Measurements from ENCODE around the gene IQSEC1. TPM values are rescaled to one million over a fixed set of nuclear protein-coding genes. Genes with fewer than 3 reads are reported as not detected.
A peak's percentile ranks its signal among the peaks of the same experiment; 100 is the strongest.

The IQSEC1 gene
- total RNA-seq, 2 experiments from 2014 or later = 20.1 to 22.2 TPM

DNA sequence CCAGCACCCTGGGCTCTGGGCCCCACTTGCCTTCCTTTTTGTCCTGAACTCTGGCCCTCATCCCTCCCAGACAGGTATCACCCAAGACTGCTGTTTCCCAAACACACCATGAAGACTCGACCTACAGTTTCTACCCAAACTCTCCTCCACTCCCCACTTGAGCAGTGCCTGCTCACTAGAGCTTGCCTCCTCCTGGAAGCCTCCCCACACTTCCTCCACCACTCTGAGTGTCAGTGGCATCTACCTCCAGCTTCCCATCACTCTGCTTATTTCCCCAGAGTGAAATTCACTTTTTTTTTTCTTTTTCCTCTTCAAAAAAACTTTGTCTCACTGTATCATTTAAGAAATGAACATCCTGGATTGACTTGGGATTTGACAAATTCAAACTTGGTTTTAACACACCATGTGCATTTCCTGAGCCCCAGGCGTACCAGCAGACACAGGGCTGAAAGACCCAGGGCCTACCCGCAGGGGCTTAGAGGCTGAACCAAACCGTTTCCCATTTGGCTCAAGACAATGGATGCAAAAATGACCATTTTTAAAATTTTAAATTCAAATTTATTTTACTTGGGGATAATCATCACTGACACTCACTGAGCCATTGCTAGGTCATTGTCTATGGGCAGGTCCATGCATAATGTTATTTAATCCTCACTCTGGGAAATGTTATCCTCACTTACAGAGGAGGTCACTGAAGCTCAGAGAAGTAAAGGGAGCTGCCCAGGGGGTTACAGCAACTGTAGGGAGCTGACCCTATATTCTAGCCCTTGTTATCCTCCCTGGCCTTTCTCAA, 62.3 kb downstream of the IQSEC1 start:
- peaks cover 67% of the 10 kb centered on the region for H3K4me1 Mint-ChIP-seq

GRCh38 chr3:13009946-13010315, 63.3 kb downstream of the IQSEC1 start:
- no peaks in the 10 kb centered on the region for H3K27me3 Mint-ChIP-seq

More for the DNA sequence above, 62.3 kb downstream of the IQSEC1 start:
- no peak for DNase-seq
- peak overlapping the region; percentile 73 for H3K4me3 Mint-ChIP-seq
- no peaks in the 10 kb centered on the region for H3K27me3 Mint-ChIP-seq
- H3K36me3 Mint-ChIP-seq = peaks cover 11% of the 10 kb centered on the region
- H3K27ac Mint-ChIP-seq = peak overlapping the region; percentile 93
- no peaks in the 10 kb centered on the region for H3K9me3 Mint-ChIP-seq

DNA sequence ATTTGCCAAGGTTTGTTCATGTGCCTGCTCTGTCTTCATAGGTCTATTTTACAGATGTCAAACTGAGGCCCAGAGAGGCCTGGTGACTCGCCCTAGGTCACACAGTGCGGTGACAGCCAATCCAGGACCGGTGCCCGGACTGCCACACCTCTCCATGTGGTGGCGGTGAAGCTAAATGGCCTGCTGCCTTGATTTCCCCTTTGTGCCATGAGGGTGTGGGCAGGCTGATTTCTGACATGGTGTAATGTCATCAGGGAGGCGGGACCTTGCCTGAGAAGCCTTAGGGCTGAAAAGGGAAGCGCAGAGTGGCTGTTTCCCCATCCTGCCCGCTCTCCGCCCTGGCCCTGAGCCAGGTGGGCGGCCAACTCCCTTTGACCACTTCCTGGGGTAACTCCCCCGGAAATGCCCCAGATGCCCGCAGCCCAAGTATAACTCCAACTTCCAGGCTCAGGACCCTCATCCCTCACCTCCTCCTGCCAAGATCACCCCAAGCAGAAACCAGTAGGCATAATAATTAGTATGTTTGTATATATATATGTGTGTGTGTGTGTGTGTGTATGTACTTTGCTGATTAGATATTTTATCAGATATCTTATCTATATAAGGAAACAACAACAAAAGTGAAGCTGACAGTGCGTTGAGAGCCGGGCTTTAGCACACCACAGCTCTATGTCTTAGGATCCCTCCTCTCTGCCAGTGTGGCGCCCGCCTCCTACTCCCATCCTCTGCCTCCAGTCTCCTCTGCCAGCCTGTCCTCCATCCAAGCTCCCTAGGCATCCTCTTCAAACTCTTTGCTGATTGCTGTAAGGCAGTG, 63.9 kb downstream of the IQSEC1 start:
- DNase-seq = peak; percentile 72
- Mint-ChIP-seq H3K27ac (peak overlapping the region; percentile 93), H3K9me3 (no peaks in the 10 kb centered on the region), H3K27me3 (no peaks in the 10 kb centered on the region), H3K36me3 (peaks cover 13% of the 10 kb centered on the region), H3K4me1 (peaks cover 67% of the 10 kb centered on the region), H3K4me3 (peak overlapping the region; percentile 75)

More at GRCh38 chr3:13009946-13010315, 63.3 kb downstream of the IQSEC1 start:
- peak overlapping the region; percentile 75 for H3K4me3 Mint-ChIP-seq
- peaks cover 11% of the 10 kb centered on the region for H3K36me3 Mint-ChIP-seq
- DNase-seq = no peak
- H3K27ac Mint-ChIP-seq = peak overlapping the region; percentile 93
- no peaks in the 10 kb centered on the region for H3K9me3 Mint-ChIP-seq
- H3K4me1 Mint-ChIP-seq = peaks cover 70% of the 10 kb centered on the region

- H3K36me3 Mint-ChIP-seq = peaks cover 13% of the 10 kb centered on the region
- H3K4me1 Mint-ChIP-seq = peaks cover 67% of the 10 kb centered on the region
- H3K27ac Mint-ChIP-seq = peak overlapping the region; percentile 93
- no peak overlapping the region for H3K4me3 Mint-ChIP-seq
- H3K9me3 Mint-ChIP-seq = no peaks in the 10 kb centered on the region
- no peak for DNase-seq
- H3K27me3 Mint-ChIP-seq = no peaks in the 10 kb centered on the region
These were observed 64.9 kb downstream of the IQSEC1 start for GRCh38 chr3:13008155-13008995.

GRCh38 chr3:13007251-13007941, 65.8 kb downstream of the IQSEC1 start:
- peaks cover 10% of the 10 kb centered on the region for H3K36me3 Mint-ChIP-seq
- H3K27ac Mint-ChIP-seq = no peak overlapping the region
- no peak for DNase-seq
- no peaks in the 10 kb centered on the region for H3K27me3 Mint-ChIP-seq
- no peaks in the 10 kb centered on the region for H3K9me3 Mint-ChIP-seq
- no peak overlapping the region for H3K4me3 Mint-ChIP-seq
- peaks cover 66% of the 10 kb centered on the region for H3K4me1 Mint-ChIP-seq

GRCh38 chr3:13006216-13006990, 66.8 kb downstream of the IQSEC1 start:
- peaks cover 12% of the 10 kb centered on the region for H3K36me3 Mint-ChIP-seq
- no peaks in the 10 kb centered on the region for H3K9me3 Mint-ChIP-seq
- H3K27ac Mint-ChIP-seq = peak overlapping the region; percentile 45
- H3K27me3 Mint-ChIP-seq = no peaks in the 10 kb centered on the region
- H3K4me3 Mint-ChIP-seq = no peak overlapping the region
- DNase-seq = no peak
- peaks cover 62% of the 10 kb centered on the region for H3K4me1 Mint-ChIP-seq

GRCh38 chr3:13005301-13005700, 67.9 kb downstream of the IQSEC1 start:
- H3K36me3 Mint-ChIP-seq = peaks cover 14% of the 10 kb centered on the region
- peaks cover 55% of the 10 kb centered on the region for H3K4me1 Mint-ChIP-seq
- no peak overlapping the region for H3K27ac Mint-ChIP-seq
- no peak for DNase-seq
- H3K27me3 Mint-ChIP-seq = no peaks in the 10 kb centered on the region
- H3K4me3 Mint-ChIP-seq = no peak overlapping the region
- no peaks in the 10 kb centered on the region for H3K9me3 Mint-ChIP-seq

GRCh38 chr3:13004376-13004775, 68.9 kb downstream of the IQSEC1 start:
- no peaks in the 10 kb centered on the region for H3K9me3 Mint-ChIP-seq

GRCh38 chr3:13003608-13004007, 69.6 kb downstream of the IQSEC1 start:
- Mint-ChIP-seq H3K4me1 (peaks cover 56% of the 10 kb centered on the region), H3K27ac (no peak overlapping the region), H3K4me3 (no peak overlapping the region), H3K27me3 (no peaks in the 10 kb centered on the region), H3K9me3 (no peaks in the 10 kb centered on the region), H3K36me3 (peaks cover 16% of the 10 kb centered on the region)
- no peak for DNase-seq

More at GRCh38 chr3:13004376-13004775, 68.9 kb downstream of the IQSEC1 start:
- no peaks in the 10 kb centered on the region for H3K27me3 Mint-ChIP-seq
- no peak overlapping the region for H3K27ac Mint-ChIP-seq
- peaks cover 56% of the 10 kb centered on the region for H3K4me1 Mint-ChIP-seq
- H3K4me3 Mint-ChIP-seq = no peak overlapping the region
- no peak for DNase-seq
- H3K36me3 Mint-ChIP-seq = peaks cover 14% of the 10 kb centered on the region

- H3K27me3 Mint-ChIP-seq = no peaks in the 10 kb centered on the region
- peaks cover 19% of the 10 kb centered on the region for H3K36me3 Mint-ChIP-seq
- H3K4me1 Mint-ChIP-seq = peaks cover 54% of the 10 kb centered on the region
- no peak for DNase-seq
- no peaks in the 10 kb centered on the region for H3K9me3 Mint-ChIP-seq
- H3K4me3 Mint-ChIP-seq = peak overlapping the region; percentile 26
- peak overlapping the region; percentile 68 for H3K27ac Mint-ChIP-seq
These were observed 70.7 kb downstream of the IQSEC1 start for GRCh38 chr3:13002398-13003124.

DNA sequence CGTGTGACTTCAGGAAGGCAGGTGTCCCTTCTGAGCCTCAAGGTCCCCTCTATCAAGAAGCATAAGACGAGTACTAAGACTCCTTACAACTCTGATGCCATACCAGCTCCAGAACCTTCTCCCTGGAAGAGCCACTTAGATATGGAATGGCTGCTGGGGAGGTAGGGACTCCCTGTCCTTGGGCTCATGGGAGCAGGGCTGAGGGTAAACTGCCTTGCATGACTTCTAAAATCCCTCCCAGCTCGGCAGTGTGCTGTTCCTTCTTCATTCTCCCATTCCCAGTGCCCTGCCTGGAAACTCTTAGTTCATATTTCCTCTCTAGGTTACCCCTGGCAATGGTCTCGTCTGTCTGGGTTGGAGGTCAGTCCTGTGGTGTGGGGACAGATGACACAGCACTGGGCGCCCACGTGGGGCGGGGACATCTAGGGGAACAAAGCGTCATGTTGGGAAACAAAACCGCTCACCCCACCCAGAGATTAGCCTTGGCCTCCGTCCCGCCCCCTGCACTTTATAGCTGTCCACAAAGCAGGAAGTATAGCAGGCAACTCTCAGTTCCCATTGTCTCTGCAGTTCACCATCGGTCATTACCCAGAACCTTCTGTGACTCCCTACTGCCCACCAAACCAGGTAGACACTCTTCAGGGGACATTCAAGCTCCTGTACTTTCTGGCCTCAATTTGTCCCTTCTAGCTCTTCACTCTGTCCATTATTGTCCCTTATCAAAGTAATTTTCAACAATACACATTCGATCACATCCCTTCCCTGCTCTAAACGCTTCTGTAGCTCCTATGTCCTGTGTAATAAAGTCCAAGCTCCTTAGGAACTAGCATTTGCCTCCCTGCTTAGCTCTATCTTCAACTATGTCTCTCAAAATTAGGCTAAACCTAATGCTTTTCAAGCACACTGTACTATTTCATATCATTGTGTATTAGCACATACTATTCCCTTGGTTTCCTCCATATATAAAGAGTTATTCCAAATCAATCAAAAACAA, 73.8 kb downstream of the IQSEC1 start:
- Mint-ChIP-seq H3K36me3 (peaks cover 22% of the 10 kb centered on the region), H3K27ac (peak overlapping the region; percentile 30), H3K4me3 (no peak overlapping the region), H3K4me1 (peaks cover 63% of the 10 kb centered on the region), H3K9me3 (no peaks in the 10 kb centered on the region), H3K27me3 (no peaks in the 10 kb centered on the region)
- DNase-seq = no peak

DNA sequence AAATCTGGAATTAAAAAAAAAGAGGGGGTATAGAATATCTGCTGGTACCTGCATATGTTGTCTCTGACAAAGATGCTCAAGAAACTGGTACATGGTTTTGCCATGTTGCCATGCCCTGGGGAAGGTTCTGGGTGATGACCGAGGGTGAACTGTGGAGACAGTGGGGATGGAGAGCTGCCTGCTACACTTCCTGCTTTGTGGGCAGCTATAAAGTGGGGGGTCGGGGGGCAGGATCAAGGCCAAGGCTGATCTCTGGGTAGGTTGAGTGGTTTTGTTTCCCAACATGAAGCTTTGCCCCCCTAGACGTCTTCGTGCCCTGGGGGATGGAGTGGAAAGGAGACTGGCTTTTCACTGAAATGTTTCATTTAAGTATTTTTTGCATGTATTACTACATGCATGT, 74.6 kb downstream of the IQSEC1 start:
- DNase-seq = no peak
- H3K9me3 Mint-ChIP-seq = no peaks in the 10 kb centered on the region
- H3K27ac Mint-ChIP-seq = no peak overlapping the region
- H3K27me3 Mint-ChIP-seq = no peaks in the 10 kb centered on the region
- H3K4me3 Mint-ChIP-seq = no peak overlapping the region
- H3K36me3 Mint-ChIP-seq = peaks cover 21% of the 10 kb centered on the region
- peaks cover 62% of the 10 kb centered on the region for H3K4me1 Mint-ChIP-seq

Data from activated naive CD8-positive, alpha-beta T cell treated with anti-CD3 and anti-CD28 coated beads for 36 hours (primary cell).